Nephron (organoid): ENCODE measurements around the gene CCDC8.

Source experiments
- H3K27ac Mint-ChIP-seq, 3 experiments: 2 replicates each; pipeline ENCODE4 v1.8.0; 2020; ENCODE audit warnings: mixed read lengths in 3 of 3, mild to moderate bottlenecking in 2 of 3, moderate library complexity in 1 of 3
- H3K27me3 Mint-ChIP-seq: 2 replicates; pipeline ENCODE4 v1.8.0; 2021; ENCODE audit warnings: low read depth, mild to moderate bottlenecking, moderate library complexity, mixed read lengths
- H3K36me3 Mint-ChIP-seq: 2 replicates; pipeline ENCODE4 v1.8.0; 2020; ENCODE audit warnings: low read depth, mixed read lengths
- H3K4me1 Mint-ChIP-seq: 2 replicates; pipeline ENCODE4 v1.8.0; 2020; ENCODE audit warnings: mixed read lengths
- H3K4me3 Mint-ChIP-seq, 3 experiments: 2 replicates each; pipeline ENCODE4 v1.8.0; 2020; ENCODE audit warnings: mild to moderate bottlenecking in 3 of 3, mixed read lengths in 3 of 3, moderate library complexity in 2 of 3
- H3K9me3 Mint-ChIP-seq: 2 replicates; pipeline ENCODE4 v1.8.0; 2020; ENCODE audit warnings: mixed read lengths
- CTCF ChIP-seq, 3 experiments: fragments of 200-600 bp; sonication (generic); IDR thresholded peaks; one replicate each; pipeline ENCODE4 v1.5.0; 2021; ENCODE audit warnings: antibody characterized with exemption in 3 of 3; ENCODE audit not compliant: unreplicated experiment in 3 of 3

CCDC8 gene

GRCh38 chr19:46368116-46368515 is 45.2 kb downstream of the CCDC8 start:
- Mint-ChIP-seq H3K36me3 (peaks cover 51% of the 10 kb centered on the region), H3K27me3 (no peaks in the 10 kb centered on the region), H3K9me3 (no peaks in the 10 kb centered on the region), H3K4me1 (peaks cover 24% of the 10 kb centered on the region), H3K27ac (peak overlapping the region in 1 of 3 experiments; percentile 66), H3K4me3 (no peak overlapping the region)
- no peak for TF ChIP-seq CTCF (IDR thresholded peaks at IDR 0.05; ENCODE audit: unreplicated experiment in 3 of 3)

- TF ChIP-seq CTCF (IDR thresholded peaks at IDR 0.05; ENCODE audit: unreplicated experiment in 3 of 3) = no peak
- H3K9me3 Mint-ChIP-seq = no peaks in the 10 kb centered on the region
Observed at GRCh38 chr19:46367426-46367825, 45.9 kb downstream of the CCDC8 start.

GRCh38 chr19:46366620-46367292 is 46.6 kb downstream of the CCDC8 start:
- Mint-ChIP-seq H3K9me3 (no peaks in the 10 kb centered on the region), H3K4me3 (no peak overlapping the region), H3K4me1 (peaks cover 24% of the 10 kb centered on the region), H3K27me3 (no peaks in the 10 kb centered on the region), H3K36me3 (peaks cover 56% of the 10 kb centered on the region), H3K27ac (peak overlapping the region in 1 of 3 experiments; percentile 66)
- TF ChIP-seq CTCF (IDR thresholded peaks at IDR 0.05; ENCODE audit: unreplicated experiment in 3 of 3) = no peak

More at GRCh38 chr19:46367426-46367825, 45.9 kb downstream of the CCDC8 start:
- Mint-ChIP-seq H3K4me1 (peaks cover 24% of the 10 kb centered on the region), H3K4me3 (no peak overlapping the region), H3K27ac (peak overlapping the region in 1 of 3 experiments; percentile 66), H3K27me3 (no peaks in the 10 kb centered on the region), H3K36me3 (peaks cover 51% of the 10 kb centered on the region)

GRCh38 chr19:46365561-46365960 is 47.8 kb downstream of the CCDC8 start:
- Mint-ChIP-seq H3K27me3 (no peaks in the 10 kb centered on the region), H3K9me3 (no peaks in the 10 kb centered on the region), H3K4me3 (no peak overlapping the region), H3K36me3 (peaks cover 51% of the 10 kb centered on the region), H3K4me1 (peaks cover 24% of the 10 kb centered on the region), H3K27ac (no peak overlapping the region)
- no peak for TF ChIP-seq CTCF (IDR thresholded peaks at IDR 0.05; ENCODE audit: unreplicated experiment in 3 of 3)

- Mint-ChIP-seq H3K27me3 (no peaks in the 10 kb centered on the region), H3K36me3 (peaks cover 50% of the 10 kb centered on the region), H3K27ac (no peak overlapping the region), H3K4me3 (no peak overlapping the region), H3K4me1 (peaks cover 24% of the 10 kb centered on the region), H3K9me3 (no peaks in the 10 kb centered on the region)
- TF ChIP-seq CTCF (IDR thresholded peaks at IDR 0.05; ENCODE audit: unreplicated experiment in 3 of 3) = no peak
Observed at GRCh38 chr19:46364359-46364758, 49.0 kb downstream of the CCDC8 start.

- H3K36me3 Mint-ChIP-seq = peaks cover 46% of the 10 kb centered on the region
- no peak for TF ChIP-seq CTCF (IDR thresholded peaks at IDR 0.05; ENCODE audit: unreplicated experiment in 3 of 3)
- H3K27me3 Mint-ChIP-seq = no peaks in the 10 kb centered on the region
- no peaks in the 10 kb centered on the region for H3K9me3 Mint-ChIP-seq
- no peak overlapping the region for H3K27ac Mint-ChIP-seq
- H3K4me1 Mint-ChIP-seq = peaks cover 13% of the 10 kb centered on the region
- H3K4me3 Mint-ChIP-seq = no peak overlapping the region
Observed at GRCh38 chr19:46361915-46362314, 51.4 kb downstream of the CCDC8 start.
